HG03558 (cell line): ENCODE results near the gene HIGD2B.
"Not testable (repeated sequence)": the region's sequence is repeated elsewhere in the genome, so short reads cannot be mapped to it uniquely, and the experiment has no call there.

Source experiments
- ATAC-seq: cut with Tn5 transposase; IDR thresholded peaks from one replicate; pipeline ENCODE4 v1.9.1; 2021; ENCODE audit warnings: moderate number of reproducible peaks; ENCODE audit not compliant: unreplicated experiment; ENCODE audit errors: extremely low read depth

The HIGD2B gene

GRCh38 chr15:72680931-72681330 is 5.1 kb downstream of the HIGD2B start:
- no peak for ATAC-seq

- no peak for ATAC-seq
These were observed 9.1 kb downstream of the HIGD2B start for GRCh38 chr15:72676838-72677237.

DNA sequence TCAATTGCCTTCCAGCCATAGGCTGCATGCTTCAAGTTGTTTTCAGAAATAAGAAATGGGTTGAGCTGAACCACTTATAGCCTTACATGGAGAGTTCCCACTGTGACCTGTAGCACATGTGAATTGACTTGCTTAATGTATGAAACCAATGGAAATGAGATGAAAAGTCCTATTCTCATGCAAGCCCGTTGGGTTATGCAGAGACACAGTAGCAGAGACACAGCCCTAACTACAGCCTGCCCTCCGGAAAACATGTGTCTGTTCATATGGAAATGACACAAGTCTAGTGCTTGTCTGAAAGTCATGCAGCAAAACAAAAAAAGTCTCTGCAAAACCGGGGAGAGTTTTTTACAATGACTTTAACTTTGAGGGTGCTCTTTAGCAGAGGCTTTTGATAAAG is 14.5 kb downstream of the HIGD2B start:
- ATAC-seq = no peak

DNA sequence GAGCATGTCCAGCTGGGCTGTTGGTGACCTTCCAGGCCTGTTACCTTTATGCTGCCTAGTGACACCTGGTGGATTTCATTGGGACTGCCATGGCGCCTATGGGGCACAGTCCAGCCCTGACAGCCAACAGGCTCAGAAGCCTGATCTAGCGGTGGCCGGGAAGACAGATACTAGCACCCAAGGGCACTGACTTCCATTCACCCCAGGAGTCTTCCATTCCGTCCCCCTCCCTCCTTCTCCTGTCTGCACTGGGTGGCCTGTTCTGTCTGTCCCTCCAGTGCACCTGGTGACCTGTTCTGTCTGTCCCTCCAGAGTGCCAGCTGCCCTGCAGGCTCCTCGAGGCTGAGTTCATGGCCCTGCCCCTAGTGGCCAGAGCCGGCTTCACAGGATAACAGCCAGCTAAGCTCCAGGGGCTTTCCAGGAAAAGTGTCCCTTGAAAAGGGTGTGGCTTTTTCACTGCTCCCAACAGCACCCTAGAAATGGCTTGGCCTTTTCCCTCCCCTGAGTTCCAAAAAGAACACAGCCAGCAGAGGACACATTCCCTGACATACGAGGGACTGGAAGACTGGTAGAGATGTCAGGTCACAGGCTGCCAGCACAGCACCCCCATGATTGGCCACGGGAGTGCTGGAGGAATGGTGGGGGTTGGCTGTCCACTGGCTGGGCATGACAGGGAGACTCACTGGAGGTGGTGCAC is 15.2 kb downstream of the HIGD2B start:
- ATAC-seq = not testable (repeated sequence)

GRCh38 chr15:72669803-72670202 is 16.2 kb downstream of the HIGD2B start:
- ATAC-seq = not testable (repeated sequence)

DNA sequence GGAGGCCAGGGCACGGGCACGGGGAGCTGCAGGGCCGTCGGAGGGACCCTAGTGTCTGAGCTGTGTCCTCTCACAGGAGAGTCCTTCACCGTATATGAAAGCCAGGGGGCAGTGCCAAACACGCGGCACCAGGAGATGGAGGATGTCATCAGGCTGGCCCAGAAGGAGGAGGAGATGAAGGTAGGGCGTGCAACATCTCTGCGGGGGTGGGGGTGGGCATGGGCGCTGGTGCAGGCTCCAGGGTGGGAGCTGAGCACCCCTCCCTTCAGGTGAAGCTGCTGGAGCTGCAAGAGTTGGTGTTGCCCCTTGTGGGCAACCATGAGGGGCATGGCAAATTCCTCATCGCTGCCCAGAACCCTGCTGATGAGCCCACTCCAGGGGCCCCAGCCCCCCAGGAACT is 20.3 kb downstream of the HIGD2B start:
- ATAC-seq = not testable (repeated sequence)

GRCh38 chr15:72663931-72664330 is 22.1 kb downstream of the HIGD2B start:
- not testable (repeated sequence) for ATAC-seq

GRCh38 chr15:72661081-72661480 is 24.9 kb downstream of the HIGD2B start:
- not testable (repeated sequence) for ATAC-seq

- not testable (repeated sequence) for ATAC-seq
These were observed 30.0 kb downstream of the HIGD2B start for GRCh38 chr15:72656014-72656413.

DNA sequence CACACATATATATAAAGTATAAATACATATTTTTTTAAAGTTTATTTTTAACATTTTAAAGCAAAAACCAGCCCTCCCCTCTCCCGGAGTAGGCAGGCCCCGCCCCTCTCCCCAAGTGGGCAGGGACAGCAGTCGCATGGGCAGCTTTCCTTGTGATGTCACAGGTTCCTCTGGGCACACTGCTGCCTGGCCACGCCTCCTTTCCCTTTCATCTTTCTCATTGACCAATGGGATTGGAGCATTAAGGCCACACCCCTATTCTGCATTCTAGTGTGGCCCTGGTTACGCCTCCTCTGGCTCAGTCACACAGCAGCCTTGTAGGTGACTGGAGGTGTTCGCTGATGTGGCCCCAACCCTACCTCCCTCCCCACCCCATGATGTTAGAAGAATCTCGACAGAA is 31.6 kb downstream of the HIGD2B start, which contains the start of gene GOLGA6B:
Gene GOLGA6B, plus strand, starts transcription at position 301 of the 400 bp plus-strand sequence. Its CDS starts 41 bp downstream, at position 342.
- ATAC-seq = not testable (repeated sequence)

GRCh38 chr15:72648631-72649253 is 37.2 kb downstream of the HIGD2B start:
- not testable (repeated sequence) for ATAC-seq

- ATAC-seq = not testable (repeated sequence)
These were observed 43.7 kb downstream of the HIGD2B start for GRCh38 chr15:72642271-72642670.

- ATAC-seq = not testable (repeated sequence)
These were observed 46.1 kb downstream of the HIGD2B start for GRCh38 chr15:72639759-72640483.

DNA sequence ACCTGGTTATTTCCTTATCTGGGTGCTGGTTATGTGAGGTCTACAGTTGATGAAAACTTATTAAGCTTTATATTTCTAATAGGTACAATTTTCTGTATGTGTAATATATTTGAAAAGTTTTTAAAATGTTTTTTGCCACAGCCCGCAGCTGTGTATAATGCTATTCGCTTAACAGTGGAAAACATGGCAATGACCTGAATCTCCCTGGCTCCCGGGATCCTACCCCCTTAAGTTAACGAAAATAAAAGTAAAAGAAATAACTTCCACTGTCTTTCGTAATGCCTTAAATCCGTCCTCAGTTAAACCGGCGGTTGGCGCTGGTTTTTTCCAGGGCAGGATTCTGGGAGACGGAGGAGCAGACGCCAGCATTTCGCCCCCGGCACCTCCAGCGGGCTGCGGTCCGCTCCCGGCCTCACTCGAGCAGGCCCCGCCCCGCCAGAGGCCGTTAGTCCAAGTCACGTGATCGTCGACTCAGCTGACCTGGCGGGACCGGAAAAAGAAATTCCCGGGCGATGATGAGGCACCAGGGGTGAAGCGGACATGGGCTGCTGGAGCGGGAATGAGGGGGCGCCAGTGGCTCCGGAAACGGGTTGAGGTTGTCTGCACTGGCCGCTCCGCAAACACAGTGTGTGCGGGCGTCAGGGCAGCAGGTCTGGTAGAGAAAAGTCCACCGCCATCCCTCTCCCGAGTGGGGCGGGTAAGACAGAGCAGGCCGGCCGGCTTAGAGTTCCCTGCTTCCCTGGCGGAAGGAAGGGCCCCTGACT is 49.3 kb downstream of the HIGD2B start:
- not testable (repeated sequence) for ATAC-seq

DNA sequence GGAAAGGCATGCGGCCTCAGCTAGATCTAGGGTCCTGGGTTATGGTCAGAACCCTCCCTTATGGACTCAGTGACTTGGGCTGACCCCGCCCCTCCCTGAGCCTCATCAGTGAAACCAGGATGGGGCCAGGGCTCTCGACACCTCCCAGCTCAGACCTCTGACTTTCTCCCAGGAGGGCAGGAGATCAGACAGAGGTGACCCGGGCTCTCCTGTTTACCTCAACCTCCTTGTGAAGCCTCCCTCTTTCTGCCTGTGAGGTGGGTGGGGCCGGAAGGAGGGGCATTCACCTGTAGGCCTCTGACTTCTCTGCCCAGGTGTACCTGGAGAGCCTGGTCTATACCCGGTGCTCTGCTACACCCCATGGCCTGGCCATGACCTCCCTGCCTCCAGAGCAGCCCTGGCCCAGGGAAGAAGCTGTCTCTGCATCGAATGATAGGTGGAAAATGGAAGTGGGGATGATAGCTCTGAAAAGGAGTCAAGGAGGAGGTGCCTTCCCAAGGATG is 56.9 kb downstream of the HIGD2B start:
- ATAC-seq = not testable (repeated sequence)

- ATAC-seq = not testable (repeated sequence)
These were observed 57.5 kb downstream of the HIGD2B start for GRCh38 chr15:72628249-72629067.

- ATAC-seq = not testable (repeated sequence)
These were observed 59.8 kb downstream of the HIGD2B start for GRCh38 chr15:72626153-72626552.
